ENCODE results near the gene ZNF385B.

DNA sequence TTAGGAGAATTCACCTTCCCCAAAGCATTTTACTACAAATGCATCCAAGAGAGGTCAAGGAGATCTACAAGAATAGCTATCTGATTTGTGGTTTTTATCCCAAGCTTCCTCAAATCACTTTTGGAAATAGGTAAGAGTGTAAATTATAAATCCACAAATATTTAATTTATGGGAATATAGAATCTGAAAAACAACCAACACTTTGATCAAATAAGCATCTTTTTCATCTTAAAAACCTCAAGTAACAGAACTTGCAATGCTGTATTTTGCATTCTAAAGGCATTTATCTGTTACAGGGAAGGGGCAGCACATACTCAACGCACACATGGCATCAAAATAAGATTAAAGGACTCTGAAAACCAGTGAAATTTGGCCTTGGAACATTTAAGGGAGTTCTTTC, 1.9 kb downstream of the ZNF385B start:
- TF ChIP-seq, protein P1, sequence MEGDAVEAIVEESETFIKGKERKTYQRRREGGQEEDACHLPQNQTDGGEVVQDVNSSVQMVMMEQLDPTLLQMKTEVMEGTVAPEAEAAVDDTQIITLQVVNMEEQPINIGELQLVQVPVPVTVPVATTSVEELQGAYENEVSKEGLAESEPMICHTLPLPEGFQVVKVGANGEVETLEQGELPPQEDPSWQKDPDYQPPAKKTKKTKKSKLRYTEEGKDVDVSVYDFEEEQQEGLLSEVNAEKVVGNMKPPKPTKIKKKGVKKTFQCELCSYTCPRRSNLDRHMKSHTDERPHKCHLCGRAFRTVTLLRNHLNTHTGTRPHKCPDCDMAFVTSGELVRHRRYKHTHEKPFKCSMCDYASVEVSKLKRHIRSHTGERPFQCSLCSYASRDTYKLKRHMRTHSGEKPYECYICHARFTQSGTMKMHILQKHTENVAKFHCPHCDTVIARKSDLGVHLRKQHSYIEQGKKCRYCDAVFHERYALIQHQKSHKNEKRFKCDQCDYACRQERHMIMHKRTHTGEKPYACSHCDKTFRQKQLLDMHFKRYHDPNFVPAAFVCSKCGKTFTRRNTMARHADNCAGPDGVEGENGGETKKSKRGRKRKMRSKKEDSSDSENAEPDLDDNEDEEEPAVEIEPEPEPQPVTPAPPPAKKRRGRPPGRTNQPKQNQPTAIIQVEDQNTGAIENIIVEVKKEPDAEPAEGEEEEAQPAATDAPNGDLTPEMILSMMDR (conservative IDR thresholded peaks at IDR 0.05; ENCODE audit: low read length): no peak
- TF ChIP-seq EZH2phosphoT487 (IDR thresholded peaks at IDR 0.05; ENCODE audit: borderline replicate concordance, low read depth, low read length): no peak

All from OCI-LY7 (cell line).